ENCODE results near the gene LRRC49. TPM values are rescaled to one million over a fixed set of nuclear protein-coding genes. Genes with fewer than 3 reads are reported as not detected.

Gene LRRC49
- total and polyA plus RNA-seq, 2 experiments from 2014 or later = 8.5 to 14.6 TPM

DNA sequence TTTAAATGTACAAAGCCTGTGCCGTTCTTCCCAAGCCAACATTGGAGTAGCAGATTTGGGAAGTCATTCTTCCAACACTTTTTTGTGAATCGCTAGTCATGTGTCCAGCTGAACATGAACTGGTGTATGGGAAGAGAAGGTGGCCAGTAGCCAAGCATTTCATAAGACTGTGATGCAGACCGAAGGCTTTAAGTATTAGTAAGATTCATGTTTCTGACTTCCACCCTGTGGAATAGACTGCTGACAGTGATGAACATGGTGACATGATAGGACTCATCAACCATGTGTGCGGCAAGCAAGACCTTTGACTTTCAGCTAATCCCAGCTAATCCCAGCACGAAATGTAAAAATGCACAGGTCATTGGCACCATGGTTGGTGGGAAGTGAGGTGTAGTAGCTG lies 174.4 kb downstream of the LRRC49 start:
- Histone ChIP-seq H3K4me1 (ENCODE audit: insufficient read depth) (no peaks in the 10 kb centered on the region), H3K27ac (ENCODE audit: low read depth) (no peak overlapping the region), H3K4me3 (no peak overlapping the region), H3F3A (replicated peaks; ENCODE audit: low read depth) (no peaks in the 10 kb centered on the region), H3K27me3 (ENCODE audit: insufficient read depth) (no peaks in the 10 kb centered on the region), H4K20me1 (replicated peaks; ENCODE audit: insufficient read depth) (no peaks in the 10 kb centered on the region), H3K9me2 (ENCODE audit: insufficient read depth) (peaks cover 15% of the 10 kb centered on the region; the same call in 1 of the 2 replicates), H3K4me2 (no peak overlapping the region), H3K36me3 (ENCODE audit: insufficient read depth) (no peaks in the 10 kb centered on the region), H3K79me2 (replicated peaks; ENCODE audit: insufficient read depth) (no peaks in the 10 kb centered on the region), H2AFZ (no peak overlapping the region)
- Mint-ChIP-seq H3K27ac (no peak overlapping the region), H3K9me3 (peaks cover 3% of the 10 kb centered on the region; the same call in 1 of the 3 replicates), H3K4me1 (no peaks in the 10 kb centered on the region), H3K4me3 (no peak overlapping the region), H3K36me3 (ENCODE audit: low read depth) (no peaks in the 10 kb centered on the region), H3K27me3 (ENCODE audit: insufficient read depth, low read depth, poor library complexity) (no peaks in the 10 kb centered on the region)
- ATAC-seq (no peak), DNase-seq (ENCODE audit: low spot score) (no peak)
- no peak for TF ChIP-seq STAT1 (IDR thresholded peaks at IDR 0.05; ENCODE audit: unreplicated experiment)
- TF ChIP-seq EZH2 (IDR thresholded peaks at IDR 0.05; ENCODE audit: low read depth, unreplicated experiment) = no peak
- no peak for TF ChIP-seq CREB1 (CRISPR knock-in tag; IDR thresholded peaks at IDR 0.05; ENCODE audit: low read depth)
- no peak for TF ChIP-seq POLR2AphosphoS5 (IDR thresholded peaks at IDR 0.05; ENCODE audit: low read depth)
- no peak for TF ChIP-seq NANOG (IDR thresholded peaks at IDR 0.05; ENCODE audit: borderline replicate concordance)
- TF ChIP-seq, protein P1, sequence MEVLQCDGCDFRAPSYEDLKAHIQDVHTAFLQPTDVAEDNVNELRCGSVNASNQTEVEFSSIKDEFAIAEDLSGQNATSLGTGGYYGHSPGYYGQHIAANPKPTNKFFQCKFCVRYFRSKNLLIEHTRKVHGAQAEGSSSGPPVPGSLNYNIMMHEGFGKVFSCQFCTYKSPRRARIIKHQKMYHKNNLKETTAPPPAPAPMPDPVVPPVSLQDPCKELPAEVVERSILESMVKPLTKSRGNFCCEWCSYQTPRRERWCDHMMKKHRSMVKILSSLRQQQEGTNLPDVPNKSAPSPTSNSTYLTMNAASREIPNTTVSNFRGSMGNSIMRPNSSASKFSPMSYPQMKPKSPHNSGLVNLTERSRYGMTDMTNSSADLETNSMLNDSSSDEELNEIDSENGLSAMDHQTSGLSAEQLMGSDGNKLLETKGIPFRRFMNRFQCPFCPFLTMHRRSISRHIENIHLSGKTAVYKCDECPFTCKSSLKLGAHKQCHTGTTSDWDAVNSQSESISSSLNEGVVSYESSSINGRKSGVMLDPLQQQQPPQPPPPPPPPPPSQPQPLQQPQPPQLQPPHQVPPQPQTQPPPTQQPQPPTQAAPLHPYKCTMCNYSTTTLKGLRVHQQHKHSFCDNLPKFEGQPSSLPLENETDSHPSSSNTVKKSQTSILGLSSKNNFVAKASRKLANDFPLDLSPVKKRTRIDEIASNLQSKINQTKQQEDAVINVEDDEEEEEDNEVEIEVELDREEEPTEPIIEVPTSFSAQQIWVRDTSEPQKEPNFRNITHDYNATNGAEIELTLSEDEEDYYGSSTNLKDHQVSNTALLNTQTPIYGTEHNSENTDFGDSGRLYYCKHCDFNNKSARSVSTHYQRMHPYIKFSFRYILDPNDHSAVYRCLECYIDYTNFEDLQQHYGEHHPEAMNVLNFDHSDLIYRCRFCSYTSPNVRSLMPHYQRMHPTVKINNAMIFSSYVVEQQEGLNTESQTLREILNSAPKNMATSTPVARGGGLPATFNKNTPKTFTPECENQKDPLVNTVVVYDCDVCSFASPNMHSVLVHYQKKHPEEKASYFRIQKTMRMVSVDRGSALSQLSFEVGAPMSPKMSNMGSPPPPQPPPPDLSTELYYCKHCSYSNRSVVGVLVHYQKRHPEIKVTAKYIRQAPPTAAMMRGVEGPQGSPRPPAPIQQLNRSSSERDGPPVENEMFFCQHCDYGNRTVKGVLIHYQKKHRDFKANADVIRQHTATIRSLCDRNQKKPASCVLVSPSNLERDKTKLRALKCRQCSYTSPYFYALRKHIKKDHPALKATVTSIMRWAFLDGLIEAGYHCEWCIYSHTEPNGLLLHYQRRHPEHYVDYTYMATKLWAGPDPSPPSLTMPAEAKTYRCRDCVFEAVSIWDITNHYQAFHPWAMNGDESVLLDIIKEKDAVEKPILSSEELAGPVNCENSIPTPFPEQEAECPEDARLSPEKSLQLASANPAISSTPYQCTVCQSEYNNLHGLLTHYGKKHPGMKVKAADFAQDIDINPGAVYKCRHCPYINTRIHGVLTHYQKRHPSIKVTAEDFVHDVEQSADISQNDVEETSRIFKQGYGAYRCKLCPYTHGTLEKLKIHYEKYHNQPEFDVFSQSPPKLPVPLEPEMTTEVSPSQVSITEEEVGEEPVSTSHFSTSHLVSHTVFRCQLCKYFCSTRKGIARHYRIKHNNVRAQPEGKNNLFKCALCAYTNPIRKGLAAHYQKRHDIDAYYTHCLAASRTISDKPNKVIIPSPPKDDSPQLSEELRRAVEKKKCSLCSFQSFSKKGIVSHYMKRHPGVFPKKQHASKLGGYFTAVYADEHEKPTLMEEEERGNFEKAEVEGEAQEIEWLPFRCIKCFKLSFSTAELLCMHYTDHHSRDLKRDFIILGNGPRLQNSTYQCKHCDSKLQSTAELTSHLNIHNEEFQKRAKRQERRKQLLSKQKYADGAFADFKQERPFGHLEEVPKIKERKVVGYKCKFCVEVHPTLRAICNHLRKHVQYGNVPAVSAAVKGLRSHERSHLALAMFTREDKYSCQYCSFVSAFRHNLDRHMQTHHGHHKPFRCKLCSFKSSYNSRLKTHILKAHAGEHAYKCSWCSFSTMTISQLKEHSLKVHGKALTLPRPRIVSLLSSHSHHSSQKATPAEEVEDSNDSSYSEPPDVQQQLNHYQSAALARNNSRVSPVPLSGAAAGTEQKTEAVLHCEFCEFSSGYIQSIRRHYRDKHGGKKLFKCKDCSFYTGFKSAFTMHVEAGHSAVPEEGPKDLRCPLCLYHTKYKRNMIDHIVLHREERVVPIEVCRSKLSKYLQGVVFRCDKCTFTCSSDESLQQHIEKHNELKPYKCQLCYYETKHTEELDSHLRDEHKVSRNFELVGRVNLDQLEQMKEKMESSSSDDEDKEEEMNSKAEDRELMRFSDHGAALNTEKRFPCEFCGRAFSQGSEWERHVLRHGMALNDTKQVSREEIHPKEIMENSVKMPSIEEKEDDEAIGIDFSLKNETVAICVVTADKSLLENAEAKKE (CRISPR knock-in tag; IDR thresholded peaks at IDR 0.05) = no peak
- TF ChIP-seq EZH2phosphoT487 (IDR thresholded peaks at IDR 0.05; ENCODE audit: unreplicated experiment) = no peak
- TF ChIP-seq, protein P2, sequence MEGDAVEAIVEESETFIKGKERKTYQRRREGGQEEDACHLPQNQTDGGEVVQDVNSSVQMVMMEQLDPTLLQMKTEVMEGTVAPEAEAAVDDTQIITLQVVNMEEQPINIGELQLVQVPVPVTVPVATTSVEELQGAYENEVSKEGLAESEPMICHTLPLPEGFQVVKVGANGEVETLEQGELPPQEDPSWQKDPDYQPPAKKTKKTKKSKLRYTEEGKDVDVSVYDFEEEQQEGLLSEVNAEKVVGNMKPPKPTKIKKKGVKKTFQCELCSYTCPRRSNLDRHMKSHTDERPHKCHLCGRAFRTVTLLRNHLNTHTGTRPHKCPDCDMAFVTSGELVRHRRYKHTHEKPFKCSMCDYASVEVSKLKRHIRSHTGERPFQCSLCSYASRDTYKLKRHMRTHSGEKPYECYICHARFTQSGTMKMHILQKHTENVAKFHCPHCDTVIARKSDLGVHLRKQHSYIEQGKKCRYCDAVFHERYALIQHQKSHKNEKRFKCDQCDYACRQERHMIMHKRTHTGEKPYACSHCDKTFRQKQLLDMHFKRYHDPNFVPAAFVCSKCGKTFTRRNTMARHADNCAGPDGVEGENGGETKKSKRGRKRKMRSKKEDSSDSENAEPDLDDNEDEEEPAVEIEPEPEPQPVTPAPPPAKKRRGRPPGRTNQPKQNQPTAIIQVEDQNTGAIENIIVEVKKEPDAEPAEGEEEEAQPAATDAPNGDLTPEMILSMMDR (conservative IDR thresholded peaks at IDR 0.05; ENCODE audit: low read depth in 2 of 2) = no peak
- TF ChIP-seq, protein P3, sequence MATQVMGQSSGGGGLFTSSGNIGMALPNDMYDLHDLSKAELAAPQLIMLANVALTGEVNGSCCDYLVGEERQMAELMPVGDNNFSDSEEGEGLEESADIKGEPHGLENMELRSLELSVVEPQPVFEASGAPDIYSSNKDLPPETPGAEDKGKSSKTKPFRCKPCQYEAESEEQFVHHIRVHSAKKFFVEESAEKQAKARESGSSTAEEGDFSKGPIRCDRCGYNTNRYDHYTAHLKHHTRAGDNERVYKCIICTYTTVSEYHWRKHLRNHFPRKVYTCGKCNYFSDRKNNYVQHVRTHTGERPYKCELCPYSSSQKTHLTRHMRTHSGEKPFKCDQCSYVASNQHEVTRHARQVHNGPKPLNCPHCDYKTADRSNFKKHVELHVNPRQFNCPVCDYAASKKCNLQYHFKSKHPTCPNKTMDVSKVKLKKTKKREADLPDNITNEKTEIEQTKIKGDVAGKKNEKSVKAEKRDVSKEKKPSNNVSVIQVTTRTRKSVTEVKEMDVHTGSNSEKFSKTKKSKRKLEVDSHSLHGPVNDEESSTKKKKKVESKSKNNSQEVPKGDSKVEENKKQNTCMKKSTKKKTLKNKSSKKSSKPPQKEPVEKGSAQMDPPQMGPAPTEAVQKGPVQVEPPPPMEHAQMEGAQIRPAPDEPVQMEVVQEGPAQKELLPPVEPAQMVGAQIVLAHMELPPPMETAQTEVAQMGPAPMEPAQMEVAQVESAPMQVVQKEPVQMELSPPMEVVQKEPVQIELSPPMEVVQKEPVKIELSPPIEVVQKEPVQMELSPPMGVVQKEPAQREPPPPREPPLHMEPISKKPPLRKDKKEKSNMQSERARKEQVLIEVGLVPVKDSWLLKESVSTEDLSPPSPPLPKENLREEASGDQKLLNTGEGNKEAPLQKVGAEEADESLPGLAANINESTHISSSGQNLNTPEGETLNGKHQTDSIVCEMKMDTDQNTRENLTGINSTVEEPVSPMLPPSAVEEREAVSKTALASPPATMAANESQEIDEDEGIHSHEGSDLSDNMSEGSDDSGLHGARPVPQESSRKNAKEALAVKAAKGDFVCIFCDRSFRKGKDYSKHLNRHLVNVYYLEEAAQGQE (IDR thresholded peaks at IDR 0.05; ENCODE audit: unreplicated experiment) = no peak
- no peak for TF ChIP-seq ZNF331 (CRISPR knock-in tag; IDR thresholded peaks at IDR 0.05; ENCODE audit: low read depth)
- no peak for TF ChIP-seq ZNF114 (CRISPR knock-in tag; IDR thresholded peaks at IDR 0.05)
- no peak for TF ChIP-seq JUNB (IDR thresholded peaks at IDR 0.05; ENCODE audit: unreplicated experiment)
- TF ChIP-seq, protein P4, sequence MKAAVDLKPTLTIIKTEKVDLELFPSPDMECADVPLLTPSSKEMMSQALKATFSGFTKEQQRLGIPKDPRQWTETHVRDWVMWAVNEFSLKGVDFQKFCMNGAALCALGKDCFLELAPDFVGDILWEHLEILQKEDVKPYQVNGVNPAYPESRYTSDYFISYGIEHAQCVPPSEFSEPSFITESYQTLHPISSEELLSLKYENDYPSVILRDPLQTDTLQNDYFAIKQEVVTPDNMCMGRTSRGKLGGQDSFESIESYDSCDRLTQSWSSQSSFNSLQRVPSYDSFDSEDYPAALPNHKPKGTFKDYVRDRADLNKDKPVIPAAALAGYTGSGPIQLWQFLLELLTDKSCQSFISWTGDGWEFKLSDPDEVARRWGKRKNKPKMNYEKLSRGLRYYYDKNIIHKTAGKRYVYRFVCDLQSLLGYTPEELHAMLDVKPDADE (IDR thresholded peaks at IDR 0.05) = no peak

All from GM23338 (cell line).